Endothelial cell of umbilical vein (primary cell): ENCODE measurements around the gene CEP83.

Source experiments
- EZH2 ChIP-seq: IDR thresholded peaks from 2 replicates; pipeline ENCODE4 v1.6.1; 2012; ENCODE audit warnings: borderline replicate concordance, low read depth, mild to moderate bottlenecking, moderate library complexity, low read length, inconsistent platforms; ENCODE audit not compliant: severe bottlenecking
- FOS ChIP-seq: IDR thresholded peaks from 2 replicates; pipeline ENCODE4 v1.6.1; 2011; ENCODE audit warnings: mild to moderate bottlenecking, low read length, moderate library complexity, borderline replicate concordance; ENCODE audit not compliant: insufficient read depth
- JUN ChIP-seq: IDR thresholded peaks from 2 replicates; pipeline ENCODE4 v1.6.1; 2011; ENCODE audit warnings: borderline replicate concordance, low read depth; ENCODE audit not compliant: insufficient read length, insufficient read depth
- POLR2A ChIP-seq: IDR thresholded peaks from 2 replicates; pipeline ENCODE4 v1.6.1; 2012; ENCODE audit warnings: low read depth, mild to moderate bottlenecking, control low read depth, low read length
- TF ChIP-seq, protein P1 (sequence below), 2 donors: IDR thresholded peaks; 1 replicate in 1 of 2; 2 replicates in 1 of 2; pipeline ENCODE4 v1.5.1; 2011; ENCODE audit warnings: low read length in 2 of 2, mild to moderate bottlenecking in 2 of 2, moderate library complexity in 2 of 2, control low read depth in 1 of 2, inconsistent platforms in 1 of 2, low read depth in 1 of 2; ENCODE audit not compliant: insufficient read depth in 1 of 2; ENCODE audit errors: extremely low read depth in 1 of 2

GRCh38 chr12:94457311-94457710, 2.4 kb downstream of the CEP83 start:
- TF ChIP-seq JUN (no peak), POLR2A (no peak), EZH2 (no peak), FOS (no peak)
- TF ChIP-seq, protein P1, sequence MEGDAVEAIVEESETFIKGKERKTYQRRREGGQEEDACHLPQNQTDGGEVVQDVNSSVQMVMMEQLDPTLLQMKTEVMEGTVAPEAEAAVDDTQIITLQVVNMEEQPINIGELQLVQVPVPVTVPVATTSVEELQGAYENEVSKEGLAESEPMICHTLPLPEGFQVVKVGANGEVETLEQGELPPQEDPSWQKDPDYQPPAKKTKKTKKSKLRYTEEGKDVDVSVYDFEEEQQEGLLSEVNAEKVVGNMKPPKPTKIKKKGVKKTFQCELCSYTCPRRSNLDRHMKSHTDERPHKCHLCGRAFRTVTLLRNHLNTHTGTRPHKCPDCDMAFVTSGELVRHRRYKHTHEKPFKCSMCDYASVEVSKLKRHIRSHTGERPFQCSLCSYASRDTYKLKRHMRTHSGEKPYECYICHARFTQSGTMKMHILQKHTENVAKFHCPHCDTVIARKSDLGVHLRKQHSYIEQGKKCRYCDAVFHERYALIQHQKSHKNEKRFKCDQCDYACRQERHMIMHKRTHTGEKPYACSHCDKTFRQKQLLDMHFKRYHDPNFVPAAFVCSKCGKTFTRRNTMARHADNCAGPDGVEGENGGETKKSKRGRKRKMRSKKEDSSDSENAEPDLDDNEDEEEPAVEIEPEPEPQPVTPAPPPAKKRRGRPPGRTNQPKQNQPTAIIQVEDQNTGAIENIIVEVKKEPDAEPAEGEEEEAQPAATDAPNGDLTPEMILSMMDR (IDR thresholded peaks at IDR 0.05; ENCODE audit: extremely low read depth in 1 of 2, insufficient read depth in 1 of 2, low read depth in 1 of 2, low read length in 2 of 2) = no peak
